K562 (cell line): ENCODE measurements around the gene MSTN.

Experiments used
- ETV5 ChIP-seq: sonication (generic); formaldehyde crosslinking; IDR thresholded peaks from 2 replicates; pipeline ENCODE4 v1.4.0; 2020; ENCODE audit warnings: low read depth, mild to moderate bottlenecking, missing genetic modification reagents
- EZH2 ChIP-seq: IDR thresholded peaks from 2 replicates; pipeline ENCODE4 v1.6.1; 2012; ENCODE audit warnings: low read depth, mild to moderate bottlenecking, inconsistent platforms, low read length, borderline replicate concordance
- HDAC6 ChIP-seq: IDR thresholded peaks from 2 replicates; pipeline ENCODE4 v1.6.1; 2012; ENCODE audit warnings: low read depth, mild to moderate bottlenecking, control low read depth, inconsistent platforms, low read length, moderate library complexity
- POLR2AphosphoS2 ChIP-seq: IDR thresholded peaks from 2 replicates; pipeline ENCODE4 v1.6.1; 2012; ENCODE audit warnings: low read length, improper control_type of control experiment
- SETDB1 ChIP-seq: IDR thresholded peaks from one replicate; pipeline ENCODE4 v1.6.1; 2012; ENCODE audit warnings: low read length, control low read depth, inconsistent platforms
- ZC3H4 ChIP-seq: sonication (generic); formaldehyde crosslinking; IDR thresholded peaks from 2 replicates; pipeline ENCODE4 v1.9.0; 2021; ENCODE audit warnings: missing genetic modification reagents, borderline replicate concordance
- ZNF639 ChIP-seq, 2 experiments: fragments of 200-800 bp in 1 of 2; sonication (Bioruptor generic) in 1 of 2; sonication (generic) in 1 of 2; formaldehyde crosslinking in 1 of 2; IDR thresholded peaks in 1 of 2; conservative IDR thresholded peaks in 1 of 2; 2 replicates each; pipeline versions ENCODE4 v1.5.0 to v1.6.1; 2016 to 2020; ENCODE audit warnings: missing compliant biosample characterization in 1 of 2, missing genetic modification characterization in 1 of 2, missing genetic modification reagents in 1 of 2

GRCh38 chr2:190063624-190064023, 1.1 kb upstream of the MSTN start:
- TF ChIP-seq HDAC6: no peak
- no peak for TF ChIP-seq ZC3H4 (CRISPR knock-in tag)
- no peak for TF ChIP-seq POLR2AphosphoS2
- no peak for TF ChIP-seq EZH2
- no peak for TF ChIP-seq SETDB1
- TF ChIP-seq ETV5 (CRISPR knock-in tag): no peak
- TF ChIP-seq ZNF639 (CRISPR knock-in tag; conservative IDR thresholded peaks at IDR 0.05 in 1 of 2, IDR thresholded peaks at IDR 0.05 in 1 of 2): no peak
